Endothelial cell (in vitro differentiated cells): ENCODE results near the gene SAC3D1. TPM values are rescaled to one million over a fixed set of nuclear protein-coding genes. Genes with fewer than 3 reads are reported as not detected.

Experiments
- DNase-seq: peaks from one replicate; pipeline ENCODE4 v3.0.0; 2021; ENCODE audit warnings: low spot score
- H3K27ac Mint-ChIP-seq: one replicate; pipeline ENCODE4 v1.8.0; 2021; ENCODE audit warnings: mixed read lengths, inconsistent platforms; ENCODE audit not compliant: unreplicated experiment
- H3K27me3 Mint-ChIP-seq: one replicate; pipeline ENCODE4 v1.8.0; 2021; ENCODE audit warnings: mild to moderate bottlenecking, moderate library complexity, mixed read lengths, inconsistent platforms; ENCODE audit not compliant: unreplicated experiment
- H3K36me3 Mint-ChIP-seq: one replicate; pipeline ENCODE4 v1.8.0; 2021; ENCODE audit warnings: mild to moderate bottlenecking, low read depth, mixed read lengths, inconsistent platforms; ENCODE audit not compliant: unreplicated experiment
- H3K4me1 Mint-ChIP-seq: one replicate; pipeline ENCODE4 v1.8.0; 2021; ENCODE audit warnings: mild to moderate bottlenecking, mixed read lengths, inconsistent platforms; ENCODE audit not compliant: unreplicated experiment
- H3K4me3 Mint-ChIP-seq: one replicate; pipeline ENCODE4 v1.8.0; 2021; ENCODE audit warnings: mild to moderate bottlenecking, mixed read lengths, inconsistent platforms; ENCODE audit not compliant: unreplicated experiment
- H3K9me3 Mint-ChIP-seq: one replicate; pipeline ENCODE4 v1.8.0; 2021; ENCODE audit warnings: mixed read lengths, inconsistent platforms; ENCODE audit not compliant: unreplicated experiment
- CTCF ChIP-seq: fragments of 200-600 bp; sonication (generic); IDR thresholded peaks from one replicate; pipeline ENCODE4 v1.5.0; 2021; ENCODE audit warnings: antibody characterized with exemption; ENCODE audit not compliant: unreplicated experiment
- long read RNA-seq: library from polyadenylated mRNA; unstranded; transcript quantifications from one replicate; pipeline ENCODE4 v2.0.0, GENCODE V29; 2020; ENCODE audit not compliant: unreplicated experiment
- total RNA-seq: library from RNA; stranded (reverse); fragmentation: NEBNext Ultra II Directional; extraction: Animal tissue kit (Norgen Biotek cat#: 25700); gene quantifications from one replicate; pipeline ENCODE4 v1.2.1, GENCODE V29; 2021; ENCODE audit not compliant: unreplicated experiment

SAC3D1 gene
- total RNA-seq, result 4.8 TPM
- long read RNA-seq, transcript SAC3D1-201 (2 exons, 1,566 nt), result major isoform, 11 of 13 reads
- long read RNA-seq, partial matches to known transcripts, result 0 of 13 reads
- long read RNA-seq, other reads (novel, unspliced or antisense), result 1 of 13 reads

GRCh38 chr11:65040847-65041622, at the start of gene SAC3D1:
TSS of gene SAC3D1 (plus strand) at chr11:65041210. CDS start at chr11:65041293, 83 bp downstream.
- no peak for TF ChIP-seq CTCF
- Mint-ChIP-seq H3K9me3 (no peaks in the 10 kb centered on the region), H3K27me3 (peaks cover 9% of the 10 kb centered on the region), H3K27ac (peak within 1 kb of the TSS; percentile 67), H3K36me3 (peaks cover 6% of the 10 kb centered on the region), H3K4me3 (peak within 1 kb of the TSS; percentile 93), H3K4me1 (peaks cover 5% of the 10 kb centered on the region)
- peak; percentile 74 for DNase-seq

GRCh38 chr11:64994318-64994717, 46.7 kb upstream of the SAC3D1 start:
- H3K4me3 Mint-ChIP-seq, result no peak overlapping the region

GRCh38 chr11:64996327-64996709, 44.7 kb upstream of the SAC3D1 start:
- no peak overlapping the region for H3K27ac Mint-ChIP-seq

More at GRCh38 chr11:64994318-64994717, 46.7 kb upstream of the SAC3D1 start:
- Mint-ChIP-seq H3K4me1 (peaks cover 20% of the 10 kb centered on the region), H3K27me3 (peaks cover 4% of the 10 kb centered on the region), H3K27ac (no peak overlapping the region), H3K9me3 (no peaks in the 10 kb centered on the region), H3K36me3 (no peaks in the 10 kb centered on the region)
- TF ChIP-seq CTCF, result no peak
- DNase-seq, result no peak

GRCh38 chr11:64996710-64997380, 44.2 kb upstream of the SAC3D1 start, which contains the start of gene BATF2:
TSS of gene BATF2 (minus strand) at chr11:64996971. CDS start at chr11:64996914, 57 bp downstream.
- H3K36me3 Mint-ChIP-seq, result no peaks in the 10 kb centered on the region
- H3K4me1 Mint-ChIP-seq, result peaks cover 4% of the 10 kb centered on the region
- peaks cover 4% of the 10 kb centered on the region for H3K27me3 Mint-ChIP-seq
- peak; percentile 59 for DNase-seq
- no peak within 1 kb of the TSS for H3K27ac Mint-ChIP-seq
- no peak within 1 kb of the TSS for H3K4me3 Mint-ChIP-seq
- H3K9me3 Mint-ChIP-seq, result no peaks in the 10 kb centered on the region
- no peak for TF ChIP-seq CTCF

More at GRCh38 chr11:64996327-64996709, 44.7 kb upstream of the SAC3D1 start:
- no peak for TF ChIP-seq CTCF
- H3K4me3 Mint-ChIP-seq, result no peak overlapping the region
- no peaks in the 10 kb centered on the region for H3K36me3 Mint-ChIP-seq
- peaks cover 7% of the 10 kb centered on the region for H3K4me1 Mint-ChIP-seq
- H3K27me3 Mint-ChIP-seq, result peaks cover 4% of the 10 kb centered on the region
- no peak for DNase-seq
- H3K9me3 Mint-ChIP-seq, result no peaks in the 10 kb centered on the region

- no peaks in the 10 kb centered on the region for H3K36me3 Mint-ChIP-seq
- peaks cover 4% of the 10 kb centered on the region for H3K27me3 Mint-ChIP-seq
- H3K4me1 Mint-ChIP-seq, result peaks cover 4% of the 10 kb centered on the region
- H3K4me3 Mint-ChIP-seq, result peak overlapping the region; percentile 0
- no peak for TF ChIP-seq CTCF
- H3K9me3 Mint-ChIP-seq, result no peaks in the 10 kb centered on the region
- H3K27ac Mint-ChIP-seq, result no peak overlapping the region
- DNase-seq, result no peak
These were observed 42.9 kb upstream of the SAC3D1 start for GRCh38 chr11:64998141-64998540.
